Measurements from ENCODE around the gene INPP5J.

GRCh38 chr22:31148488-31148887 lies 25.7 kb downstream of the INPP5J start:
- no peak for TF ChIP-seq CHCHD3 (CRISPR knock-in tag; IDR thresholded peaks at IDR 0.05)
- no peak for TF ChIP-seq NFE2L2 (IDR thresholded peaks at IDR 0.05; ENCODE audit: low read length)
- TF ChIP-seq ZNF280D (CRISPR knock-in tag; IDR thresholded peaks at IDR 0.05) = no peak
- TF ChIP-seq ATF7-NPFF (CRISPR knock-in tag; IDR thresholded peaks at IDR 0.05; ENCODE audit: low read depth) = no peak
- TF ChIP-seq DPF2 (CRISPR knock-in tag; IDR thresholded peaks at IDR 0.05; ENCODE audit: borderline replicate concordance, low read depth) = no peak
- TF ChIP-seq ZNF609 (CRISPR knock-in tag; IDR thresholded peaks at IDR 0.05; ENCODE audit: borderline replicate concordance) = no peak
- no peak for TF ChIP-seq HNRNPL (IDR thresholded peaks at IDR 0.05; ENCODE audit: low read depth, low read length)
- no peak for TF ChIP-seq U2AF1 (optimal IDR thresholded peaks at IDR 0.05; ENCODE audit: low read depth, low read length)
- TF ChIP-seq CHD2 (IDR thresholded peaks at IDR 0.05; ENCODE audit: low read depth, low read length) = no peak
- TF ChIP-seq BCL3 (CRISPR knock-in tag; IDR thresholded peaks at IDR 0.05) = no peak
- no peak for TF ChIP-seq ZBTB44 (CRISPR knock-in tag; IDR thresholded peaks at IDR 0.05)
- no peak for TF ChIP-seq KAT7 (CRISPR knock-in tag; IDR thresholded peaks at IDR 0.05; ENCODE audit: borderline replicate concordance)
- TF ChIP-seq EZH2 (conservative IDR thresholded peaks at IDR 0.05; ENCODE audit: low read depth, low read length) = no peak
